HepG2 (cell line): Measurements from ENCODE around the gene P3H3. TPM values are rescaled to one million over a fixed set of nuclear protein-coding genes. Genes with fewer than 3 reads are reported as not detected.

ENCODE experiments used
- CBX1 ChIP-seq: IDR thresholded peaks from one replicate; pipeline ENCODE4 v1.6.1; 2016; ENCODE audit warnings: antibody characterized with exemption, low read depth
- DR1 ChIP-seq: sonication (generic); formaldehyde crosslinking; IDR thresholded peaks from 2 replicates; pipeline ENCODE4 v1.8.0; 2021; ENCODE audit warnings: mild to moderate bottlenecking, missing genetic modification reagents, inconsistent platforms
- FLYWCH1 ChIP-seq: sonication (generic); formaldehyde crosslinking; IDR thresholded peaks from 2 replicates; pipeline ENCODE4 v1.8.1; 2023; ENCODE audit warnings: mild to moderate bottlenecking, missing genetic modification reagents
- FOXJ3 ChIP-seq: sonication (generic); formaldehyde crosslinking; IDR thresholded peaks from 2 replicates; pipeline ENCODE4 v1.4.0; 2020; ENCODE audit warnings: missing genetic modification reagents, mild to moderate bottlenecking, borderline replicate concordance
- MEIS2 ChIP-seq: sonication (generic); formaldehyde crosslinking; IDR thresholded peaks from 2 replicates; pipeline ENCODE4 v1.9.0; 2021; ENCODE audit warnings: mild to moderate bottlenecking, missing genetic modification reagents
- MTA1 ChIP-seq: sonication (generic); formaldehyde crosslinking; IDR thresholded peaks from 2 replicates; pipeline ENCODE4 v1.4.0; 2020; ENCODE audit warnings: missing genetic modification reagents, mild to moderate bottlenecking, borderline replicate concordance
- SIX4 ChIP-seq: sonication (generic); formaldehyde crosslinking; IDR thresholded peaks from 2 replicates; pipeline ENCODE4 v1.4.0; 2020; ENCODE audit warnings: missing genetic modification reagents
- SMAD3 ChIP-seq: sonication (generic); formaldehyde crosslinking; IDR thresholded peaks from 2 replicates; pipeline ENCODE4 v1.4.0; 2020; ENCODE audit warnings: missing genetic modification reagents
- TEAD2 ChIP-seq: sonication (generic); formaldehyde crosslinking; IDR thresholded peaks from 2 replicates; pipeline ENCODE4 v1.9.0; 2021; ENCODE audit warnings: missing genetic modification reagents
- U2AF1 ChIP-seq: fragments of 200-400 bp; formaldehyde crosslinking; optimal IDR thresholded peaks from 2 replicates; pipeline ENCODE3; 2017; ENCODE audit warnings: mild to moderate bottlenecking, low read depth, low read length
- ZC3H4 ChIP-seq: sonication (generic); formaldehyde crosslinking; IDR thresholded peaks from 2 replicates; pipeline ENCODE4 v1.4.0; 2020; ENCODE audit warnings: missing genetic modification reagents, borderline replicate concordance
- ZFYVE20 ChIP-seq: sonication (generic); formaldehyde crosslinking; IDR thresholded peaks from 2 replicates; pipeline ENCODE4 v1.8.0; 2023; ENCODE audit warnings: low read depth, mild to moderate bottlenecking, moderate library complexity, missing genetic modification reagents, borderline replicate concordance
- ZNF143 ChIP-seq: sonication (generic); formaldehyde crosslinking; IDR thresholded peaks from 2 replicates; pipeline ENCODE4 v1.4.0; 2020; ENCODE audit warnings: missing genetic modification reagents
- ZNF292 ChIP-seq: sonication (generic); formaldehyde crosslinking; IDR thresholded peaks from 2 replicates; pipeline ENCODE4 v1.8.1; 2022; ENCODE audit warnings: mild to moderate bottlenecking, low read depth, missing genetic modification reagents, borderline replicate concordance
- ZNF337 ChIP-seq: sonication (generic); formaldehyde crosslinking; IDR thresholded peaks from 2 replicates; pipeline ENCODE4 v1.5.1; 2020; ENCODE audit warnings: missing genetic modification reagents, low read depth, mild to moderate bottlenecking, borderline replicate concordance
- ZNF441 ChIP-seq: sonication (generic); formaldehyde crosslinking; IDR thresholded peaks from 2 replicates; pipeline ENCODE4 v1.7.0; 2021; ENCODE audit warnings: missing genetic modification reagents, borderline replicate concordance
- ZNF572 ChIP-seq: sonication (generic); formaldehyde crosslinking; IDR thresholded peaks from 2 replicates; pipeline ENCODE4 v1.5.1; 2020; ENCODE audit warnings: mild to moderate bottlenecking, missing genetic modification reagents
- ZNF629 ChIP-seq: sonication (generic); formaldehyde crosslinking; conservative IDR thresholded peaks from 2 replicates; pipeline ENCODE4 v1.5.0; 2020; ENCODE audit warnings: missing genetic modification reagents
- ZNF883 ChIP-seq: sonication (generic); formaldehyde crosslinking; IDR thresholded peaks from 2 replicates; pipeline ENCODE4 v1.5.1; 2020; ENCODE audit warnings: mild to moderate bottlenecking, missing genetic modification reagents; ENCODE audit errors: not compliant biosample characterization
- ZSCAN21 ChIP-seq: sonication (generic); formaldehyde crosslinking; IDR thresholded peaks from 2 replicates; pipeline ENCODE4 v1.8.0; 2022; ENCODE audit warnings: mild to moderate bottlenecking, missing genetic modification reagents, moderate library complexity, borderline replicate concordance
- polyA plus RNA-seq, 8 experiments: library from polyadenylated mRNA; depleted of rRNA in 3 of 8; stranded (reverse) in 7 of 8; unstranded in 1 of 8; fragments of >200 nt; fragmentation: Illumina TruSeq in 4 of 8; extraction: Trizol in 4 of 8; gene quantifications; 2 replicates each; pipeline versions ENCODE4 v1.2.1 to v1.2.3, GENCODE V29; 2011 to 2016; ENCODE audit warnings: low read depth in 4 of 8, missing spikeins in 1 of 8, mixed read lengths in 1 of 8; ENCODE audit not compliant: insufficient read depth in 1 of 8
- total RNA-seq, 5 experiments: library from RNA; depleted of rRNA; stranded (reverse); fragments of >200 nt; fragmentation: Illumina TruSeq; extraction: Trizol; gene quantifications; 2 replicates each; pipeline ENCODE4 v1.2.3, GENCODE V29; 2016; ENCODE audit warnings: low read depth in 1 of 5
- TF ChIP-seq, protein P1 (sequence below): sonication (generic); formaldehyde crosslinking; IDR thresholded peaks from 2 replicates; pipeline ENCODE4 v1.5.0; 2020; ENCODE audit warnings: mild to moderate bottlenecking, missing genetic modification reagents
- TF ChIP-seq, protein P2 (sequence below): sonication (generic); formaldehyde crosslinking; IDR thresholded peaks from 2 replicates; pipeline ENCODE4 v1.4.0; 2020; ENCODE audit warnings: missing genetic modification reagents, borderline replicate concordance
- TF ChIP-seq, protein P3 (sequence below): sonication (generic); formaldehyde crosslinking; IDR thresholded peaks from 2 replicates; pipeline ENCODE4 v1.4.0; 2020; ENCODE audit warnings: missing genetic modification reagents

Gene P3H3
- total and polyA plus RNA-seq, 2 of the 13 experiments (the other 11 are each of a cell fraction or from before 2014, with no cell fraction given): 20.1 to 20.5 TPM

DNA sequence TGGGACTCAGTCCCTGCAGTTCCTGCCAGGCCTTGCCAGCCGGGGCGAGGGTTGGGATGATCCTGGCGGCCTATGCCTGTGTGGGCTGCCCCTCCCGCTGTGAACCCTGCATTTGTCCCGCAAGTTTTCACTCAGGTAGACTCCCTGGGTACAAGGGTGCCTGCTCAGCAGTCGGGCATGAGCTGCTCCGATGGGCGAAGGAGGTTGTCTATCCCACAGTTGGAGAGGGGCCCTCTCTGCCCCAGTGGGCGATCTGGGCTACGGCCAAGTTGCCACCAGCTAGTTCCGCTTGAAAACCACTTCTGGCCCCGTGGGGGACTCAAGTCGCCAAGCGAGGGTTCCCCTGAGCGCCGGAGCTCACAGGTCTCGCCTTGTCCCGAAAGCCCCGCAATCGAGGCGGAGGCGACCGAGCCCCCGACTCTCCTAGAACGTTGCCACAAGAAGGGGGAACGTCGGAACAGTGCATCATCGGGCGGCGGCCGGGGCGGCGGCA, 38.8 kb downstream of the P3H3 start (continued):
- TF ChIP-seq, protein P1, sequence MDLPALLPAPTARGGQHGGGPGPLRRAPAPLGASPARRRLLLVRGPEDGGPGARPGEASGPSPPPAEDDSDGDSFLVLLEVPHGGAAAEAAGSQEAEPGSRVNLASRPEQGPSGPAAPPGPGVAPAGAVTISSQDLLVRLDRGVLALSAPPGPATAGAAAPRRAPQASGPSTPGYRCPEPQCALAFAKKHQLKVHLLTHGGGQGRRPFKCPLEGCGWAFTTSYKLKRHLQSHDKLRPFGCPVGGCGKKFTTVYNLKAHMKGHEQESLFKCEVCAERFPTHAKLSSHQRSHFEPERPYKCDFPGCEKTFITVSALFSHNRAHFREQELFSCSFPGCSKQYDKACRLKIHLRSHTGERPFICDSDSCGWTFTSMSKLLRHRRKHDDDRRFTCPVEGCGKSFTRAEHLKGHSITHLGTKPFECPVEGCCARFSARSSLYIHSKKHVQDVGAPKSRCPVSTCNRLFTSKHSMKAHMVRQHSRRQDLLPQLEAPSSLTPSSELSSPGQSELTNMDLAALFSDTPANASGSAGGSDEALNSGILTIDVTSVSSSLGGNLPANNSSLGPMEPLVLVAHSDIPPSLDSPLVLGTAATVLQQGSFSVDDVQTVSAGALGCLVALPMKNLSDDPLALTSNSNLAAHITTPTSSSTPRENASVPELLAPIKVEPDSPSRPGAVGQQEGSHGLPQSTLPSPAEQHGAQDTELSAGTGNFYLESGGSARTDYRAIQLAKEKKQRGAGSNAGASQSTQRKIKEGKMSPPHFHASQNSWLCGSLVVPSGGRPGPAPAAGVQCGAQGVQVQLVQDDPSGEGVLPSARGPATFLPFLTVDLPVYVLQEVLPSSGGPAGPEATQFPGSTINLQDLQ (CRISPR knock-in tag): no peak
- no peak for TF ChIP-seq MTA1 (CRISPR knock-in tag)
- TF ChIP-seq ZNF572: 0 out of 2 replicates have a peak, but pooled peaks have one; percentile 36
- TF ChIP-seq ZFYVE20 (CRISPR knock-in tag): no peak
- 0 out of 2 replicates have a peak, but pooled peaks have one; percentile 6 for TF ChIP-seq SMAD3
- TF ChIP-seq, protein P2, sequence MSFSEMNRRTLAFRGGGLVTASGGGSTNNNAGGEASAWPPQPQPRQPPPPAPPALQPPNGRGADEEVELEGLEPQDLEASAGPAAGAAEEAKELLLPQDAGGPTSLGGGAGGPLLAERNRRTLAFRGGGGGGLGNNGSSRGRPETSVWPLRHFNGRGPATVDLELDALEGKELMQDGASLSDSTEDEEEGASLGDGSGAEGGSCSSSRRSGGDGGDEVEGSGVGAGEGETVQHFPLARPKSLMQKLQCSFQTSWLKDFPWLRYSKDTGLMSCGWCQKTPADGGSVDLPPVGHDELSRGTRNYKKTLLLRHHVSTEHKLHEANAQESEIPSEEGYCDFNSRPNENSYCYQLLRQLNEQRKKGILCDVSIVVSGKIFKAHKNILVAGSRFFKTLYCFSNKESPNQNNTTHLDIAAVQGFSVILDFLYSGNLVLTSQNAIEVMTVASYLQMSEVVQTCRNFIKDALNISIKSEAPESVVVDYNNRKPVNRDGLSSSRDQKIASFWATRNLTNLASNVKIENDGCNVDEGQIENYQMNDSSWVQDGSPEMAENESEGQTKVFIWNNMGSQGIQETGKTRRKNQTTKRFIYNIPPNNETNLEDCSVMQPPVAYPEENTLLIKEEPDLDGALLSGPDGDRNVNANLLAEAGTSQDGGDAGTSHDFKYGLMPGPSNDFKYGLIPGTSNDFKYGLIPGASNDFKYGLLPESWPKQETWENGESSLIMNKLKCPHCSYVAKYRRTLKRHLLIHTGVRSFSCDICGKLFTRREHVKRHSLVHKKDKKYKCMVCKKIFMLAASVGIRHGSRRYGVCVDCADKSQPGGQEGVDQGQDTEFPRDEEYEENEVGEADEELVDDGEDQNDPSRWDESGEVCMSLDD (CRISPR knock-in tag): no peak
- TF ChIP-seq MEIS2: no peak
- no peak for TF ChIP-seq ZC3H4 (CRISPR knock-in tag)
- TF ChIP-seq FOXJ3 (CRISPR knock-in tag): no peak
- TF ChIP-seq TEAD2 (CRISPR knock-in tag): 0 out of 2 replicates have a peak, but pooled peaks have one; percentile 23
- TF ChIP-seq, protein P3, sequence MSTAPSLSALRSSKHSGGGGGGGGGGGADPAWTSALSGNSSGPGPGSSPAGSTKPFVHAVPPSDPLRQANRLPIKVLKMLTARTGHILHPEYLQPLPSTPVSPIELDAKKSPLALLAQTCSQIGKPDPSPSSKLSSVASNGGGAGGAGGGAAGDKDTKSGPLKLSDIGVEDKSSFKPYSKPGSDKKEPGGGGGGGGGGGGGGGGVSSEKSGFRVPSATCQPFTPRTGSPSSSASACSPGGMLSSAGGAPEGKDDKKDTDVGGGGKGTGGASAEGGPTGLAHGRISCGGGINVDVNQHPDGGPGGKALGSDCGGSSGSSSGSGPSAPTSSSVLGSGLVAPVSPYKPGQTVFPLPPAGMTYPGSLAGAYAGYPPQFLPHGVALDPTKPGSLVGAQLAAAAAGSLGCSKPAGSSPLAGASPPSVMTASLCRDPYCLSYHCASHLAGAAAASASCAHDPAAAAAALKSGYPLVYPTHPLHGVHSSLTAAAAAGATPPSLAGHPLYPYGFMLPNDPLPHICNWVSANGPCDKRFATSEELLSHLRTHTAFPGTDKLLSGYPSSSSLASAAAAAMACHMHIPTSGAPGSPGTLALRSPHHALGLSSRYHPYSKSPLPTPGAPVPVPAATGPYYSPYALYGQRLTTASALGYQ (CRISPR knock-in tag): no peak
- TF ChIP-seq FLYWCH1: no peak
- no peak for TF ChIP-seq SIX4 (CRISPR knock-in tag)
- TF ChIP-seq ZNF143: no peak
- TF ChIP-seq ZNF629 (CRISPR knock-in tag): no peak
- no peak for TF ChIP-seq U2AF1
- TF ChIP-seq ZNF441 (CRISPR knock-in tag): no peak
- no peak for TF ChIP-seq ZSCAN21 (CRISPR knock-in tag)
- peak; percentile 1; the same call in 1 of the 2 replicates for TF ChIP-seq ZNF337 (CRISPR knock-in tag)
- peak; percentile 2; the same call in 1 of the 2 replicates for TF ChIP-seq DR1 (CRISPR knock-in tag)
- no peak for TF ChIP-seq ZNF292 (CRISPR knock-in tag)
- TF ChIP-seq ZNF883 (CRISPR knock-in tag): peak; percentile 17
- no peak for TF ChIP-seq CBX1
